CD14-positive monocyte (primary cell): ENCODE measurements around the gene ARMC9. TPM values are rescaled to one million over a fixed set of nuclear protein-coding genes. Genes with fewer than 3 reads are reported as not detected.

Source experiments
- DNase-seq, 3 donors: peaks; one replicate each; pipeline ENCODE4 v3.0.0-alpha.2; 2011 to 2022
- H2AFZ ChIP-seq: 2 replicates; pipeline ENCODE4 v1.6.0; 2012; ENCODE audit warnings: mild to moderate bottlenecking, low read depth, low read length, inconsistent platforms; ENCODE audit not compliant: insufficient read depth, poor library complexity, severe bottlenecking
- H3K27ac ChIP-seq, 2 donors: 1 replicate in 1 of 2; 2 replicates in 1 of 2; pipeline ENCODE4 v1.5.1; 2012 to 2013; ENCODE audit warnings: low read length in 2 of 2, control low read depth in 1 of 2, inconsistent platforms in 1 of 2, low read depth in 1 of 2, mild to moderate bottlenecking in 1 of 2
- H3K27me3 ChIP-seq, 2 donors: one replicate each; pipeline versions ENCODE4 v1.6.0 to v1.6.1; 2011 to 2013; ENCODE audit warnings: low read length in 2 of 2; ENCODE audit not compliant: control insufficient read depth in 2 of 2, insufficient read depth in 2 of 2
- H3K36me3 ChIP-seq, 2 donors: replicated peaks in 1 of 2; 1 replicate in 1 of 2; 2 replicates in 1 of 2; pipeline versions ENCODE4 v1.5.1 to v1.6.1; 2012 to 2013; ENCODE audit warnings: low read length in 2 of 2, control low read depth in 1 of 2, inconsistent platforms in 1 of 2, mild to moderate bottlenecking in 1 of 2; ENCODE audit not compliant: insufficient read depth in 2 of 2, control insufficient read depth in 1 of 2
- H3K4me1 ChIP-seq, 2 donors: 1 replicate in 1 of 2; 2 replicates in 1 of 2; pipeline versions ENCODE4 v1.5.1 to v1.6.1; 2012 to 2013; ENCODE audit warnings: low read length in 2 of 2, control low read depth in 1 of 2, inconsistent platforms in 1 of 2, mild to moderate bottlenecking in 1 of 2, moderate library complexity in 1 of 2; ENCODE audit not compliant: insufficient read depth in 2 of 2, control insufficient read depth in 1 of 2
- H3K4me2 ChIP-seq: replicated peaks from 2 replicates; pipeline ENCODE3; 2012; ENCODE audit warnings: low read length, moderate library complexity, mild to moderate bottlenecking; ENCODE audit not compliant: poor library complexity, severe bottlenecking; ENCODE audit errors: extremely low read depth
- H3K4me3 ChIP-seq, 3 experiments: fragments of 200-600 bp in 1 of 3; sonication (generic) in 1 of 3; replicated peaks in 1 of 3; 1 replicate in 2 of 3; 2 replicates in 1 of 3; pipeline ENCODE4 v1.5.1; 2011 to 2013; ENCODE audit warnings: low read length in 3 of 3, mild to moderate bottlenecking in 3 of 3, control low read depth in 2 of 3, low read depth in 2 of 3, inconsistent platforms in 1 of 3, moderate library complexity in 1 of 3
- H3K79me2 ChIP-seq: 2 replicates; pipeline ENCODE4 v1.6.0; 2012; ENCODE audit warnings: mild to moderate bottlenecking, control low read depth, inconsistent platforms, low read length, moderate library complexity; ENCODE audit not compliant: insufficient read depth
- H3K9ac ChIP-seq: 2 replicates; pipeline ENCODE4 v1.6.0; 2017; ENCODE audit warnings: low read length, mild to moderate bottlenecking; ENCODE audit not compliant: insufficient read depth, poor library complexity, severe bottlenecking
- H3K9me3 ChIP-seq, 2 donors: replicated peaks in 1 of 2; 1 replicate in 1 of 2; 2 replicates in 1 of 2; pipeline versions ENCODE4 v1.5.1 to v1.6.1; 2012 to 2013; ENCODE audit warnings: low read length in 2 of 2, control low read depth in 1 of 2; ENCODE audit not compliant: control insufficient read depth in 1 of 2, insufficient read depth in 1 of 2
- H4K20me1 ChIP-seq: 2 replicates; pipeline ENCODE4 v1.6.0; 2012; ENCODE audit warnings: mild to moderate bottlenecking, low read length, control low read depth, moderate library complexity; ENCODE audit not compliant: insufficient read depth
- H3K27ac Mint-ChIP-seq, 7 donors: one replicate each; pipeline ENCODE4 v1.8.0; 2020; ENCODE audit warnings: mild to moderate bottlenecking in 7 of 7, mixed read lengths in 7 of 7, moderate library complexity in 6 of 7, inconsistent platforms in 2 of 7
- H3K27me3 Mint-ChIP-seq, 3 donors: one replicate each; pipeline ENCODE4 v1.8.0; 2021 to 2022; ENCODE audit warnings: low read depth in 3 of 3, mild to moderate bottlenecking in 3 of 3, mixed read lengths in 3 of 3, moderate library complexity in 3 of 3, inconsistent platforms in 1 of 3
- H3K36me3 Mint-ChIP-seq, 2 donors: one replicate each; pipeline ENCODE4 v1.8.0; 2020; ENCODE audit warnings: mixed read lengths in 2 of 2, inconsistent platforms in 1 of 2, mild to moderate bottlenecking in 1 of 2
- H3K4me1 Mint-ChIP-seq: one replicate; pipeline ENCODE4 v1.8.0; 2020; ENCODE audit warnings: mild to moderate bottlenecking, mixed read lengths
- H3K4me3 Mint-ChIP-seq, 2 donors: one replicate each; pipeline ENCODE4 v1.8.0; 2020; ENCODE audit warnings: mild to moderate bottlenecking in 2 of 2, mixed read lengths in 2 of 2, moderate library complexity in 1 of 2
- H3K9me3 Mint-ChIP-seq, 7 donors: one replicate each; pipeline ENCODE4 v1.8.0; 2020 to 2022; ENCODE audit warnings: mixed read lengths in 7 of 7, mild to moderate bottlenecking in 6 of 7, moderate library complexity in 6 of 7, inconsistent platforms in 2 of 7
- CTCF ChIP-seq: fragments of 200-600 bp; IDR thresholded peaks from one replicate; pipeline ENCODE4 v1.8.0; 2022; ENCODE audit warnings: antibody characterized with exemption, mild to moderate bottlenecking
- WGBS: methylation state at CpG from one replicate; pipeline ENCODE4 v1.1.5; 2013; ENCODE audit warnings: missing lambda C conversion rate; ENCODE audit not compliant: insufficient coverage; 5-methylcytosine and 5-hydroxymethylcytosine counted together
- intact Hi-C, 2 donors: fragments of 100-400 bp; cut with micrococcal nuclease; formaldehyde crosslinking; loops; one replicate each; pipeline versions ENCODE4 v1.15.0 to v1.15.1; 2023
- polyA plus RNA-seq, 3 donors: library from polyadenylated mRNA; depleted of rRNA in 1 of 3; unstranded in 2 of 3; stranded (reverse) in 1 of 3; fragments of 300-500 nt in 2 of 3; fragments of >200 nt in 1 of 3; fragmentation: Illumina TruSeq in 2 of 3; gene quantifications; 1 replicate in 2 of 3; 2 replicates in 1 of 3; pipeline ENCODE4 v1.2.3, GENCODE V29; 2012 to 2021

ARMC9 gene
- polyA plus RNA-seq, 3 donors: 0.07 to 0.27 TPM; not detected in 1

GRCh38 chr2:231334981-231335380 is 136.6 kb downstream of the ARMC9 start:
- intact Hi-C loops: no loop called here
- Histone ChIP-seq H3K27ac (no peak overlapping the region), H3K9me3 (no peaks in the 10 kb centered on the region), H2AFZ (no peak overlapping the region), H4K20me1 (no peaks in the 10 kb centered on the region), H3K4me2 (no peak overlapping the region), H3K79me2 (no peaks in the 10 kb centered on the region), H3K36me3 (no peaks in the 10 kb centered on the region), H3K4me3 (no peak overlapping the region), H3K9ac (no peak overlapping the region), H3K4me1 (no peaks in the 10 kb centered on the region), H3K27me3 (no peaks in the 10 kb centered on the region)
- no peaks in the 10 kb centered on the region for H3K4me1 Mint-ChIP-seq
- H3K36me3 Mint-ChIP-seq: no peaks in the 10 kb centered on the region
- WGBS: 96% methylated on average over 4 of the region's 5 CpGs
- no peak overlapping the region for H3K27ac Mint-ChIP-seq
- peaks cover 0 to 9% (median 0%) of the 10 kb centered on the region in 3 donors for H3K27me3 Mint-ChIP-seq
- H3K4me3 Mint-ChIP-seq: no peak overlapping the region
- H3K9me3 Mint-ChIP-seq: no peaks in the 10 kb centered on the region
- no peak for DNase-seq
- no peak for TF ChIP-seq CTCF

- H2AFZ ChIP-seq: no peak overlapping the region
- no peaks in the 10 kb centered on the region for H3K27me3 ChIP-seq
- no peak overlapping the region for H3K4me3 ChIP-seq
- no peaks in the 10 kb centered on the region for H3K79me2 ChIP-seq
- Mint-ChIP-seq H3K36me3 (no peaks in the 10 kb centered on the region), H3K9me3 (no peaks in the 10 kb centered on the region), H3K27me3 (peaks cover 0 to 9% (median 0%) of the 10 kb centered on the region in 3 donors), H3K4me3 (no peak overlapping the region), H3K27ac (no peak overlapping the region), H3K4me1 (no peaks in the 10 kb centered on the region)
- H3K9me3 ChIP-seq: no peaks in the 10 kb centered on the region
- no peak overlapping the region for H3K9ac ChIP-seq
- no peaks in the 10 kb centered on the region for H3K36me3 ChIP-seq
- TF ChIP-seq CTCF: no peak
- WGBS: 97% methylated on average over 12 of the region's 13 CpGs
- H3K27ac ChIP-seq: no peak overlapping the region
- DNase-seq: no peak
- H4K20me1 ChIP-seq: no peaks in the 10 kb centered on the region
- H3K4me2 ChIP-seq: no peak overlapping the region
- intact Hi-C loops: no loop called here
- H3K4me1 ChIP-seq: no peaks in the 10 kb centered on the region
Measured at GRCh38 chr2:231335591-231335990, 137.2 kb downstream of the ARMC9 start.
